ENCODE results near the gene NHS.

The NHS gene

DNA sequence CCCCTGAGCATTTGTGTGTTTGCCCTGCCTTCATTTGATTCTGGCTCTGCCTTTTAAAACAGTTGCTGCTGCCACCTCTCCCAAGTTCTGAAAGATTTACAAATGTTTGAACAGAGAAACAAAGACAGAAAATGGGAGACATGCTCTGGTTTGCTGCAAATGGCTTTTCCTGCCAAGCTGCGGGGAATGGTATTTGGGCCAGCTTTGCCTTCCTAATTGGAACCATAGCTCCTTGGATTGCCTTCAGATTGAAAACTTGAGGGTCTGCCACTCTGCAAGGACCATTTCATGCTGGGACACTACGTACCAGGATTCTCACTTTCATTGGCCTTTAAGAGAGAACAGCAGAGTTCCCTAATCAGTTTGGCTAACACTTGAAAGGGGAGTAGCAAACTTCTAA lies 74.9 kb downstream of the NHS start:
- H2BK15ac ChIP-seq (replicated peaks; ENCODE audit: low read depth), result no peak overlapping the region
- H4K5ac ChIP-seq (ENCODE audit: low read length), result no peak overlapping the region
- no peak overlapping the region for H3K9ac ChIP-seq (ENCODE audit: low read length)
- WGBS (ENCODE audit: extremely low coverage, insufficient coverage, low lambda C conversion rate), result no CpG with 5 or more reads among the region's 2 CpGs
- no peak overlapping the region for H3K4me2 ChIP-seq (ENCODE audit: low read length)
- H2AK5ac ChIP-seq (ENCODE audit: low read length), result no peak overlapping the region
- no peak overlapping the region for H3K23ac ChIP-seq (ENCODE audit: low read length)
- H3K79me1 ChIP-seq (ENCODE audit: low read length), result no peaks in the 10 kb centered on the region
- no peak overlapping the region for H3K27ac ChIP-seq (ENCODE audit: low read depth, low read length)
- no peak overlapping the region for H4K8ac ChIP-seq (ENCODE audit: low read depth, low read length)
- H3K36me3 ChIP-seq (ENCODE audit: control insufficient read depth, insufficient read depth, low read length), result no peaks in the 10 kb centered on the region
- H2BK120ac ChIP-seq (ENCODE audit: low read depth, low read length), result no peak overlapping the region
- no peak overlapping the region for H2BK5ac ChIP-seq (ENCODE audit: low read length)
- H3K18ac ChIP-seq (ENCODE audit: low read length), result no peak overlapping the region
- no peaks in the 10 kb centered on the region for H3K79me2 ChIP-seq (ENCODE audit: control insufficient read depth, insufficient read depth, low read length)
- H3K56ac ChIP-seq (ENCODE audit: low read length), result no peak overlapping the region
- H3K4me1 ChIP-seq (ENCODE audit: control insufficient read depth, low read depth, low read length), result no peaks in the 10 kb centered on the region
- H3K27me3 ChIP-seq (ENCODE audit: insufficient read depth, low read length, poor library complexity), result no peaks in the 10 kb centered on the region
- no peak overlapping the region for H3K4me3 ChIP-seq (ENCODE audit: low read length)
- H3K4ac ChIP-seq (ENCODE audit: low read depth, low read length), result no peak overlapping the region
- no peak for DNase-seq

DNA sequence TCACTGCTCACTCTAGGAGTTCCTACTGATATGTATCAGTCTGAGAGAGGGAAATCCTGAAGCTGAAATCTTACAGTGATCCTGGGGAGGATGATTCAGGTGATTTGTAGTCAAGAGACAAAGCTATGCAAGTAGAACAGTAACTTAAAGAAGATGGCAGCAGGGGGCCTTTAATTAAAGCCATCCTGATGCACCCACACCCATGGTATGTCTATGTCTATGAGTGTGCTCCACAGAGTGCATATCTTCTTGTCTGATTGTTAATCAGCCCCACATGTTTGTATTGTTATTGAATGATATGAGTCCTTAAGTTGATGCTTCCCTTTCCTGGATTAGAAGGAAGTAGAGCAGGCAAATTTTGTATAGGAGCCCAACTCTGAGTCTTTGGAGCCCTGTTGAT lies 78.8 kb downstream of the NHS start:
- no peak overlapping the region for H3K4me3 ChIP-seq (ENCODE audit: low read length)
- H3K9ac ChIP-seq (ENCODE audit: low read length), result no peak overlapping the region
- H2BK120ac ChIP-seq (ENCODE audit: low read depth, low read length), result no peak overlapping the region
- H3K27me3 ChIP-seq (ENCODE audit: insufficient read depth, low read length, poor library complexity), result no peaks in the 10 kb centered on the region
- H3K4me1 ChIP-seq (ENCODE audit: control insufficient read depth, low read depth, low read length), result no peaks in the 10 kb centered on the region
- no peak overlapping the region for H3K23ac ChIP-seq (ENCODE audit: low read length)
- H3K79me1 ChIP-seq (ENCODE audit: low read length), result no peaks in the 10 kb centered on the region
- no peak overlapping the region for H4K5ac ChIP-seq (ENCODE audit: low read length)
- no peak overlapping the region for H2BK5ac ChIP-seq (ENCODE audit: low read length)
- no peak overlapping the region for H4K8ac ChIP-seq (ENCODE audit: low read depth, low read length)
- no peak overlapping the region for H3K18ac ChIP-seq (ENCODE audit: low read length)
- no peak overlapping the region for H3K4ac ChIP-seq (ENCODE audit: low read depth, low read length)
- H3K56ac ChIP-seq (ENCODE audit: low read length), result no peak overlapping the region
- H3K36me3 ChIP-seq (ENCODE audit: control insufficient read depth, insufficient read depth, low read length), result no peaks in the 10 kb centered on the region
- no peak for DNase-seq
- no peaks in the 10 kb centered on the region for H3K79me2 ChIP-seq (ENCODE audit: control insufficient read depth, insufficient read depth, low read length)
- H2BK15ac ChIP-seq (replicated peaks; ENCODE audit: low read depth), result no peak overlapping the region
- no peak overlapping the region for H2AK5ac ChIP-seq (ENCODE audit: low read length)
- no peak overlapping the region for H3K27ac ChIP-seq (ENCODE audit: low read depth, low read length)
- H3K4me2 ChIP-seq (ENCODE audit: low read length), result no peak overlapping the region

DNA sequence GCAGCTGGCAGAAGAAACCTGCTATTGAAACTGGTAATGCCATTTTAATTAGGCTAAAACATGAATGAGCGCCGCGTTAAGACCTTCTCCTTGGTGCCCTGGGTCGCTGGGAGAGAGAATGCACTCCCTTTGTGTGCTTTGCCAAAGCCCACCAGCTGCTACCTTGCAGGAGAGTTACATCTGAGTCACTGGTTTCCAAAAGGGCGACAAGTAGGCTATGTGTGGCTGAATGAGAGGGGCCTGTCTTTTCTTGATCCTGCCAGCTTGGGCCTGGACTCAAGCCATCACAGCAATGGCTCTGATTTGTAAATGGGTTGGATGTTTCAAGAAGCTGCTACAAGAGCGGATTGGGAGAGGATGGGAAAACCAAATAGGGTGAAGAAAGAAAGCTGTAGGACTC lies 81.5 kb downstream of the NHS start:
- no peak overlapping the region for H3K56ac ChIP-seq (ENCODE audit: low read length)
- no peaks in the 10 kb centered on the region for H3K36me3 ChIP-seq (ENCODE audit: control insufficient read depth, insufficient read depth, low read length)
- H3K4me3 ChIP-seq (ENCODE audit: low read length), result no peak overlapping the region
- H3K27ac ChIP-seq (ENCODE audit: low read depth, low read length), result no peak overlapping the region
- H3K9ac ChIP-seq (ENCODE audit: low read length), result no peak overlapping the region
- no peak overlapping the region for H3K23ac ChIP-seq (ENCODE audit: low read length)
- no peaks in the 10 kb centered on the region for H3K79me2 ChIP-seq (ENCODE audit: control insufficient read depth, insufficient read depth, low read length)
- no peak overlapping the region for H2BK120ac ChIP-seq (ENCODE audit: low read depth, low read length)
- H3K27me3 ChIP-seq (ENCODE audit: insufficient read depth, low read length, poor library complexity), result no peaks in the 10 kb centered on the region
- WGBS (ENCODE audit: extremely low coverage, insufficient coverage, low lambda C conversion rate), result no CpG with 5 or more reads among the region's 6 CpGs
- H3K79me1 ChIP-seq (ENCODE audit: low read length), result no peaks in the 10 kb centered on the region
- no peak overlapping the region for H2AK5ac ChIP-seq (ENCODE audit: low read length)
- no peak for DNase-seq
- H3K4ac ChIP-seq (ENCODE audit: low read depth, low read length), result no peak overlapping the region
- no peak overlapping the region for H3K18ac ChIP-seq (ENCODE audit: low read length)
- H2BK15ac ChIP-seq (replicated peaks; ENCODE audit: low read depth), result no peak overlapping the region
- no peak overlapping the region for H3K4me2 ChIP-seq (ENCODE audit: low read length)
- H4K5ac ChIP-seq (ENCODE audit: low read length), result no peak overlapping the region
- no peak overlapping the region for H4K8ac ChIP-seq (ENCODE audit: low read depth, low read length)
- no peaks in the 10 kb centered on the region for H3K4me1 ChIP-seq (ENCODE audit: control insufficient read depth, low read depth, low read length)
- H2BK5ac ChIP-seq (ENCODE audit: low read length), result no peak overlapping the region

DNA sequence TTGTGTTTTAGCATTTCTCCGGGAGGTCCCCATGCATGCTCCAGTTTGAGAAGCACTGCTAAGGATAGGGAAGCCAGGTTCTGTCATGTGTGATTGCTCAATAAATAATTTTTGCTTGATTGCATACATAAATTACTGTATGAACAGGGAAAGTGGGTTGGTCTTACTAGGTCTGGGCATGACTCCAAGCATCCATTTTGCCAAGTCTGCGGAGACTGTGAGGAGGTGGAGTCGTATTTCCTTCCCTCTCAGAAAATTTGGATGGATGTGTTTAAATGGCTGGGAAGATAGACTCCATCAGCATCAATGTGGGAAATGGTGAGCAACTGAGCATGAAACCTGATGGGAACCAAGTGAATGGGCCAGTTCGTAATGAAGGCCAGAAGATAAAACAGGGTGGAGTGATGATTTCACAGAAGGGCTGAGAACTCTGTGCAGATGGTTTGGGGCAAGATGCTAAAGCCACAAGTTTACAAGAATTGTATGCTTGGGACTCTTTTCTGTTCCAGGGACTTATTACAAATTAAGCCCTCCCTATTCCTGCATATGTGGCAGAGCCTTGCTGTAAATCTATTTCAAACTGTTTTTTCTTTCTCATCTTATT lies 84.1 kb downstream of the NHS start:
- Histone ChIP-seq H3K79me1 (ENCODE audit: low read length) (no peaks in the 10 kb centered on the region), H3K4me2 (ENCODE audit: low read length) (no peak overlapping the region), H2BK120ac (ENCODE audit: low read depth, low read length) (no peak overlapping the region), H3K36me3 (ENCODE audit: control insufficient read depth, insufficient read depth, low read length) (no peaks in the 10 kb centered on the region), H3K4ac (ENCODE audit: low read depth, low read length) (no peak overlapping the region), H3K56ac (ENCODE audit: low read length) (no peak overlapping the region), H3K23ac (ENCODE audit: low read length) (no peak overlapping the region), H3K27ac (ENCODE audit: low read depth, low read length) (no peak overlapping the region), H4K5ac (ENCODE audit: low read length) (no peak overlapping the region), H2BK15ac (replicated peaks; ENCODE audit: low read depth) (no peak overlapping the region), H2BK5ac (ENCODE audit: low read length) (no peak overlapping the region), H3K4me1 (ENCODE audit: control insufficient read depth, low read depth, low read length) (peaks cover 2% of the 10 kb centered on the region), H3K79me2 (ENCODE audit: control insufficient read depth, insufficient read depth, low read length) (no peaks in the 10 kb centered on the region), H3K18ac (ENCODE audit: low read length) (no peak overlapping the region), H4K8ac (ENCODE audit: low read depth, low read length) (no peak overlapping the region), H3K27me3 (ENCODE audit: insufficient read depth, low read length, poor library complexity) (no peaks in the 10 kb centered on the region), H3K4me3 (ENCODE audit: low read length) (no peak overlapping the region), H2AK5ac (ENCODE audit: low read length) (no peak overlapping the region), H3K9ac (ENCODE audit: low read length) (no peak overlapping the region)
- WGBS (ENCODE audit: extremely low coverage, insufficient coverage, low lambda C conversion rate), result no CpG with 5 or more reads among the region's 4 CpGs
- no peak for DNase-seq

DNA sequence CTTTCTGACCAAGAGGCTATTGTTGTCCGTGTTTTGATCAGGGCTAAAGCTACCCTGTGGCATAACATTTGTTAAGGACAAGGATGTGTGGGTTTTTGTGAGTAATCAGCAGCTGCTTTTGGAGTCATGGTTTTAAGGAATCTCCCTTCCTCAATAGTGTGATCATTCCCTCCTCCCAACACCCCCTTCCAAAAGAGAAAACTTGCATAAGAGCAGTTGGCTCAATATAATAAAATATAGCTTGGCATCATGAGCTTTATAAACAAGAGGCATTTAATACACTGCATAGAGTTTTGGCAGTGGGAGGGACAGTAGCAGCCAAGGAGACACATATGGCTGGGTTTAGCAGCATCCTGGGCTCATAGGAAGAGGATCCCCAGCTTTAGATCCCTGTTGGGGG lies 84.7 kb downstream of the NHS start:
- no CpG with 5 or more reads among the region's 1 CpG for WGBS (ENCODE audit: extremely low coverage, insufficient coverage, low lambda C conversion rate)
- H3K4me3 ChIP-seq (ENCODE audit: low read length), result no peak overlapping the region
- H3K27ac ChIP-seq (ENCODE audit: low read depth, low read length), result no peak overlapping the region
- H3K4ac ChIP-seq (ENCODE audit: low read depth, low read length), result no peak overlapping the region
- H2BK5ac ChIP-seq (ENCODE audit: low read length), result no peak overlapping the region
- H3K56ac ChIP-seq (ENCODE audit: low read length), result no peak overlapping the region
- no peaks in the 10 kb centered on the region for H3K36me3 ChIP-seq (ENCODE audit: control insufficient read depth, insufficient read depth, low read length)
- no peak overlapping the region for H3K9ac ChIP-seq (ENCODE audit: low read length)
- no peak for DNase-seq
- no peak overlapping the region for H4K5ac ChIP-seq (ENCODE audit: low read length)
- H2BK15ac ChIP-seq (replicated peaks; ENCODE audit: low read depth), result no peak overlapping the region
- H2BK120ac ChIP-seq (ENCODE audit: low read depth, low read length), result no peak overlapping the region
- H4K8ac ChIP-seq (ENCODE audit: low read depth, low read length), result no peak overlapping the region
- no peaks in the 10 kb centered on the region for H3K79me2 ChIP-seq (ENCODE audit: control insufficient read depth, insufficient read depth, low read length)
- no peak overlapping the region for H3K4me2 ChIP-seq (ENCODE audit: low read length)
- no peak overlapping the region for H3K18ac ChIP-seq (ENCODE audit: low read length)
- H3K79me1 ChIP-seq (ENCODE audit: low read length), result no peaks in the 10 kb centered on the region
- no peak overlapping the region for H3K23ac ChIP-seq (ENCODE audit: low read length)
- no peak overlapping the region for H2AK5ac ChIP-seq (ENCODE audit: low read length)
- H3K27me3 ChIP-seq (ENCODE audit: insufficient read depth, low read length, poor library complexity), result no peaks in the 10 kb centered on the region
- peaks cover 2% of the 10 kb centered on the region for H3K4me1 ChIP-seq (ENCODE audit: control insufficient read depth, low read depth, low read length)

DNA sequence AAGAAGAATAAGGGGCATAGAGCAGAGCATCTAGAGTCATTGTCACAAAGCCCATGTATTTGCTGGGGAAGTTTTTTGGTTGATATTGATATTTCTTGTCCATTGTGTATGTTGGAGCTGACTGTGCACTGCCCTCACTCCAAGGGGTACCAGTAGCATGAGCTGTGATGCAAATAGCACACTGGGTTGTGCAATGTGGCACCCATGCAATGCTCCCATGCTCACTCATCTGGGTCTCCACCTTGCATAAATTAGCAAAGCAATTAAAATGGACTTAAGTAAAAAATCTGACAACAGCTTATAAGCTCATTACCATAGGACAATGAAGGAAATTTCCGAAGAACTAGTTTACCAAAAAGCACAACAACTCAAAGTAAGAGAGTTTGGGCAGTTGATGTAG lies 87.9 kb downstream of the NHS start:
- H3K36me3 ChIP-seq (ENCODE audit: control insufficient read depth, insufficient read depth, low read length), result no peaks in the 10 kb centered on the region
- peaks cover 2% of the 10 kb centered on the region for H3K4me1 ChIP-seq (ENCODE audit: control insufficient read depth, low read depth, low read length)
- no peak overlapping the region for H4K8ac ChIP-seq (ENCODE audit: low read depth, low read length)
- H4K5ac ChIP-seq (ENCODE audit: low read length), result no peak overlapping the region
- H2BK120ac ChIP-seq (ENCODE audit: low read depth, low read length), result no peak overlapping the region
- WGBS (ENCODE audit: extremely low coverage, insufficient coverage, low lambda C conversion rate), result no CpG with 5 or more reads among the region's 1 CpG
- no peak for DNase-seq
- no peaks in the 10 kb centered on the region for H3K27me3 ChIP-seq (ENCODE audit: insufficient read depth, low read length, poor library complexity)
- no peak overlapping the region for H3K27ac ChIP-seq (ENCODE audit: low read depth, low read length)
- H2AK5ac ChIP-seq (ENCODE audit: low read length), result no peak overlapping the region
- no peak overlapping the region for H3K56ac ChIP-seq (ENCODE audit: low read length)
- no peak overlapping the region for H3K4me3 ChIP-seq (ENCODE audit: low read length)
- no peak overlapping the region for H2BK5ac ChIP-seq (ENCODE audit: low read length)
- H3K79me1 ChIP-seq (ENCODE audit: low read length), result no peaks in the 10 kb centered on the region
- H3K79me2 ChIP-seq (ENCODE audit: control insufficient read depth, insufficient read depth, low read length), result no peaks in the 10 kb centered on the region
- H3K4ac ChIP-seq (ENCODE audit: low read depth, low read length), result no peak overlapping the region
- no peak overlapping the region for H3K18ac ChIP-seq (ENCODE audit: low read length)
- H3K4me2 ChIP-seq (ENCODE audit: low read length), result no peak overlapping the region
- no peak overlapping the region for H3K23ac ChIP-seq (ENCODE audit: low read length)
- H2BK15ac ChIP-seq (replicated peaks; ENCODE audit: low read depth), result no peak overlapping the region
- H3K9ac ChIP-seq (ENCODE audit: low read length), result no peak overlapping the region
